Measurements from ENCODE around the gene MRNIP.

- TF ChIP-seq MAX (IDR thresholded peaks at IDR 0.05) (no peak), TAF1 (conservative IDR thresholded peaks at IDR 0.05) (peak; percentile 76), RXRA (IDR thresholded peaks at IDR 0.05) (peak; percentile 29 to 46), RAD21 (IDR thresholded peaks at IDR 0.05) (peak; percentile 68 to 76), GABPA (IDR thresholded peaks at IDR 0.05 in 1 of 2, conservative IDR thresholded peaks at IDR 0.05 in 1 of 2) (peak in 1 of 2 donors; percentile 14), EGR1 (IDR thresholded peaks at IDR 0.05; ENCODE audit: low read depth in 2 of 2) (no peak), HNF4A (conservative IDR thresholded peaks at IDR 0.05) (peak; percentile 4 to 48), REST (IDR thresholded peaks at IDR 0.05) (peak; percentile 90), HNF4G (IDR thresholded peaks at IDR 0.05) (no peak)
- TF ChIP-seq, protein P1, sequence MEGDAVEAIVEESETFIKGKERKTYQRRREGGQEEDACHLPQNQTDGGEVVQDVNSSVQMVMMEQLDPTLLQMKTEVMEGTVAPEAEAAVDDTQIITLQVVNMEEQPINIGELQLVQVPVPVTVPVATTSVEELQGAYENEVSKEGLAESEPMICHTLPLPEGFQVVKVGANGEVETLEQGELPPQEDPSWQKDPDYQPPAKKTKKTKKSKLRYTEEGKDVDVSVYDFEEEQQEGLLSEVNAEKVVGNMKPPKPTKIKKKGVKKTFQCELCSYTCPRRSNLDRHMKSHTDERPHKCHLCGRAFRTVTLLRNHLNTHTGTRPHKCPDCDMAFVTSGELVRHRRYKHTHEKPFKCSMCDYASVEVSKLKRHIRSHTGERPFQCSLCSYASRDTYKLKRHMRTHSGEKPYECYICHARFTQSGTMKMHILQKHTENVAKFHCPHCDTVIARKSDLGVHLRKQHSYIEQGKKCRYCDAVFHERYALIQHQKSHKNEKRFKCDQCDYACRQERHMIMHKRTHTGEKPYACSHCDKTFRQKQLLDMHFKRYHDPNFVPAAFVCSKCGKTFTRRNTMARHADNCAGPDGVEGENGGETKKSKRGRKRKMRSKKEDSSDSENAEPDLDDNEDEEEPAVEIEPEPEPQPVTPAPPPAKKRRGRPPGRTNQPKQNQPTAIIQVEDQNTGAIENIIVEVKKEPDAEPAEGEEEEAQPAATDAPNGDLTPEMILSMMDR (IDR thresholded peaks at IDR 0.05; ENCODE audit: low read depth, low read length, missing input control): no peak
- TF ChIP-seq, protein P2, sequence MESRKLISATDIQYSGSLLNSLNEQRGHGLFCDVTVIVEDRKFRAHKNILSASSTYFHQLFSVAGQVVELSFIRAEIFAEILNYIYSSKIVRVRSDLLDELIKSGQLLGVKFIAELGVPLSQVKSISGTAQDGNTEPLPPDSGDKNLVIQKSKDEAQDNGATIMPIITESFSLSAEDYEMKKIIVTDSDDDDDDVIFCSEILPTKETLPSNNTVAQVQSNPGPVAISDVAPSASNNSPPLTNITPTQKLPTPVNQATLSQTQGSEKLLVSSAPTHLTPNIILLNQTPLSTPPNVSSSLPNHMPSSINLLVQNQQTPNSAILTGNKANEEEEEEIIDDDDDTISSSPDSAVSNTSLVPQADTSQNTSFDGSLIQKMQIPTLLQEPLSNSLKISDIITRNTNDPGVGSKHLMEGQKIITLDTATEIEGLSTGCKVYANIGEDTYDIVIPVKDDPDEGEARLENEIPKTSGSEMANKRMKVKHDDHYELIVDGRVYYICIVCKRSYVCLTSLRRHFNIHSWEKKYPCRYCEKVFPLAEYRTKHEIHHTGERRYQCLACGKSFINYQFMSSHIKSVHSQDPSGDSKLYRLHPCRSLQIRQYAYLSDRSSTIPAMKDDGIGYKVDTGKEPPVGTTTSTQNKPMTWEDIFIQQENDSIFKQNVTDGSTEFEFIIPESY (IDR thresholded peaks at IDR 0.05): no peak
- TF ChIP-seq, protein P3, sequence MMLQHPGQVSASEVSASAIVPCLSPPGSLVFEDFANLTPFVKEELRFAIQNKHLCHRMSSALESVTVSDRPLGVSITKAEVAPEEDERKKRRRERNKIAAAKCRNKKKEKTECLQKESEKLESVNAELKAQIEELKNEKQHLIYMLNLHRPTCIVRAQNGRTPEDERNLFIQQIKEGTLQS (IDR thresholded peaks at IDR 0.05): no peak
Observed at GRCh38 chr5:179858586-179859427, at the start of gene MRNIP.
